Neural cell (in vitro differentiated cells): ENCODE results near the gene SYT6. TPM values are rescaled to one million over a fixed set of nuclear protein-coding genes. Genes with fewer than 3 reads are reported as not detected.

Experiments
- H2AFZ ChIP-seq: fragments of 200-600, 300-800 bp; sonication (generic), shearing (Covaris generic); 2 replicates; pipeline ENCODE4 v1.6.0; 2014; ENCODE audit warnings: low read depth, mild to moderate bottlenecking, antibody characterized with exemption, low read length, moderate library complexity
- H3F3A ChIP-seq: fragments of 200-600 bp; shearing (Covaris generic); 2 replicates; pipeline ENCODE4 v1.6.1; 2016; ENCODE audit warnings: mild to moderate bottlenecking, moderate library complexity, mixed read lengths, antibody characterized with exemption, low read length; ENCODE audit not compliant: insufficient read depth, poor library complexity, severe bottlenecking
- H3K27ac ChIP-seq: fragments of 200-600, 300-800 bp; sonication (generic), shearing (Covaris generic); 2 replicates; pipeline ENCODE4 v1.5.1; 2014; ENCODE audit warnings: mild to moderate bottlenecking, low read length, moderate library complexity
- H3K27me3 ChIP-seq: fragments of 300-800, 200-600 bp; sonication (generic), shearing (Covaris generic); 2 replicates; pipeline ENCODE4 v1.6.0; 2014; ENCODE audit warnings: mild to moderate bottlenecking, low read depth, low read length, moderate library complexity; ENCODE audit not compliant: insufficient read depth
- H3K36me3 ChIP-seq: fragments of 300-800, 200-600 bp; sonication (generic), shearing (Covaris generic); 2 replicates; pipeline ENCODE4 v1.5.1; 2014; ENCODE audit warnings: mild to moderate bottlenecking, antibody characterized with exemption, low read length, moderate library complexity; ENCODE audit not compliant: insufficient read depth
- H3K4me2 ChIP-seq: fragments of 300-800, 200-600 bp; sonication (generic), shearing (Covaris generic); 2 replicates; pipeline ENCODE4 v1.6.0; 2014; ENCODE audit warnings: mild to moderate bottlenecking, low read length
- H3K4me3 ChIP-seq: fragments of 300-800, 200-600 bp; sonication (generic), shearing (Covaris generic); 2 replicates; pipeline ENCODE4 v1.5.1; 2014; ENCODE audit warnings: mild to moderate bottlenecking, low read length, moderate library complexity
- H3K79me2 ChIP-seq: fragments of 200-600 bp; shearing (Covaris generic); replicated peaks from 2 replicates; pipeline ENCODE4 v1.6.0; 2014; ENCODE audit warnings: mild to moderate bottlenecking, low read length, moderate library complexity; ENCODE audit not compliant: insufficient read depth
- H3K9ac ChIP-seq: fragments of 300-800, 200-600 bp; sonication (generic), shearing (Covaris generic); 2 replicates; pipeline ENCODE4 v1.6.1; 2016; ENCODE audit warnings: mild to moderate bottlenecking, low read length, mixed read lengths
- H3K9me2 ChIP-seq: fragments of 200-600 bp; shearing (Covaris generic); 2 replicates; pipeline ENCODE4 v1.6.1; 2016; ENCODE audit warnings: mild to moderate bottlenecking, low read length, mixed read lengths; ENCODE audit not compliant: insufficient read depth
- H3K9me3 ChIP-seq: fragments of 200-600, 300-800 bp; sonication (generic), shearing (Covaris generic); 2 replicates; pipeline ENCODE4 v1.6.1; 2016; ENCODE audit warnings: mild to moderate bottlenecking, mixed run types, low read length, moderate library complexity, mixed read lengths
- H4K20me1 ChIP-seq: fragments of 200-600 bp; shearing (Covaris generic); 2 replicates; pipeline ENCODE4 v1.6.1; 2016; ENCODE audit warnings: mild to moderate bottlenecking, mixed run types; ENCODE audit not compliant: insufficient read depth
- EP300 ChIP-seq: fragments of 450-650 bp; conservative IDR thresholded peaks from 2 replicates; pipeline ENCODE4 v1.6.1; 2014; ENCODE audit warnings: antibody characterized with exemption, mild to moderate bottlenecking, moderate library complexity; ENCODE audit not compliant: poor library complexity, severe bottlenecking
- EZH2 ChIP-seq: fragments of 200-600, 300-800 bp; shearing (Covaris generic), sonication (generic); IDR thresholded peaks from 2 replicates; pipeline ENCODE4 v1.6.1; 2014; ENCODE audit warnings: antibody characterized with exemption, low read length, borderline replicate concordance, mild to moderate bottlenecking; ENCODE audit not compliant: insufficient read depth, poor library complexity, severe bottlenecking
- MXI1 ChIP-seq: fragments of 450-650 bp; conservative IDR thresholded peaks from 2 replicates; pipeline ENCODE4 v1.6.1; 2014; ENCODE audit warnings: antibody characterized with exemption, mild to moderate bottlenecking; ENCODE audit not compliant: poor library complexity, severe bottlenecking
- POLR2AphosphoS5 ChIP-seq: IDR thresholded peaks from 2 replicates; pipeline ENCODE4 v1.6.1; 2012
- RAD21 ChIP-seq: fragments of 450-650 bp; conservative IDR thresholded peaks from 2 replicates; pipeline ENCODE4 v1.6.1; 2014; ENCODE audit warnings: antibody characterized with exemption, mild to moderate bottlenecking, moderate library complexity
- SMC3 ChIP-seq: fragments of 450-650 bp; conservative IDR thresholded peaks from 2 replicates; pipeline ENCODE4 v1.6.1; 2014; ENCODE audit warnings: antibody characterized with exemption, mild to moderate bottlenecking, moderate library complexity; ENCODE audit not compliant: poor library complexity
- TAF1 ChIP-seq: IDR thresholded peaks from 2 replicates; pipeline ENCODE4 v1.6.1; 2012; ENCODE audit warnings: low read depth
- polyA plus RNA-seq: library from polyadenylated mRNA; depleted of rRNA; stranded (reverse); fragments of >200 nt; gene quantifications from 2 replicates; pipeline ENCODE4 v1.2.3, GENCODE V29; 2014
- TF ChIP-seq, protein P1 (sequence below): IDR thresholded peaks from 2 replicates; pipeline ENCODE4 v1.6.1; 2012; ENCODE audit warnings: borderline replicate concordance
- TF ChIP-seq, protein P2 (sequence below): fragments of 450-650 bp; IDR thresholded peaks from 2 replicates; pipeline ENCODE4 v1.5.1; 2014; ENCODE audit warnings: antibody characterized with exemption, mild to moderate bottlenecking, moderate library complexity; ENCODE audit not compliant: poor library complexity, severe bottlenecking

Gene SYT6
- polyA plus RNA-seq, 1 donor from 2014 or later, result 8.1 TPM

DNA sequence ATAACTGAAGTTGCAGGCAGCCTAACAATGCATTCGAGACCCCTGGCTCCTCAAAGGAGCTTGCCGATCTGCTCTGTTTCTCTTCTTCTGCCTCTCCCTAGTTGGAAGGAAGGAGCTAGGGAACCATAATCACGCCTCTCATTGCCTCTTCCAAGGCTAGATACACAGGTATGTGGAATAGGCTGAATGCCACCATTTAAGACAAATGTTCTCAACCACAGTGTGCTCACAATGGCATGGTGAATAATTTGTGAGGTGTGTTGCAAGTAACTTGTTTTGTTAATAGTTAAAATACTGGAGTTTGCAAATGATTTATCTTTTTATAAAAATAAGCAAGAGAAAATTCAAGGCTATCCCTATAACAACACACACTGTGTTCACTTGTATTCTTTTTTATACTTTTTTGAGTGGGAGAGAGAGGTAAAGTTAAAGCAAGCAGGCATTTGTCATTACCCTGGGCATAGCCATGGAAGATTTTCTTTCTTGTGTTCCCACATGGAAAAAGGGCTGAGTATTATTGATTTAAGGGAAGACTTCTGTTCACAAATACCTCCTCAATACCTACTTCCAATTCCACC, 45.4 kb upstream of the SYT6 start:
- no peak overlapping the region for H3K27ac ChIP-seq
- no peaks in the 10 kb centered on the region for H3K79me2 ChIP-seq
- no peaks in the 10 kb centered on the region for H3F3A ChIP-seq
- H2AFZ ChIP-seq, result no peak overlapping the region
- H3K4me2 ChIP-seq, result no peak overlapping the region
- TF ChIP-seq SMC3 (no peak), EP300 (no peak), MXI1 (no peak), POLR2AphosphoS5 (no peak), RAD21 (no peak), TAF1 (no peak), EZH2 (no peak)
- TF ChIP-seq, protein P1, sequence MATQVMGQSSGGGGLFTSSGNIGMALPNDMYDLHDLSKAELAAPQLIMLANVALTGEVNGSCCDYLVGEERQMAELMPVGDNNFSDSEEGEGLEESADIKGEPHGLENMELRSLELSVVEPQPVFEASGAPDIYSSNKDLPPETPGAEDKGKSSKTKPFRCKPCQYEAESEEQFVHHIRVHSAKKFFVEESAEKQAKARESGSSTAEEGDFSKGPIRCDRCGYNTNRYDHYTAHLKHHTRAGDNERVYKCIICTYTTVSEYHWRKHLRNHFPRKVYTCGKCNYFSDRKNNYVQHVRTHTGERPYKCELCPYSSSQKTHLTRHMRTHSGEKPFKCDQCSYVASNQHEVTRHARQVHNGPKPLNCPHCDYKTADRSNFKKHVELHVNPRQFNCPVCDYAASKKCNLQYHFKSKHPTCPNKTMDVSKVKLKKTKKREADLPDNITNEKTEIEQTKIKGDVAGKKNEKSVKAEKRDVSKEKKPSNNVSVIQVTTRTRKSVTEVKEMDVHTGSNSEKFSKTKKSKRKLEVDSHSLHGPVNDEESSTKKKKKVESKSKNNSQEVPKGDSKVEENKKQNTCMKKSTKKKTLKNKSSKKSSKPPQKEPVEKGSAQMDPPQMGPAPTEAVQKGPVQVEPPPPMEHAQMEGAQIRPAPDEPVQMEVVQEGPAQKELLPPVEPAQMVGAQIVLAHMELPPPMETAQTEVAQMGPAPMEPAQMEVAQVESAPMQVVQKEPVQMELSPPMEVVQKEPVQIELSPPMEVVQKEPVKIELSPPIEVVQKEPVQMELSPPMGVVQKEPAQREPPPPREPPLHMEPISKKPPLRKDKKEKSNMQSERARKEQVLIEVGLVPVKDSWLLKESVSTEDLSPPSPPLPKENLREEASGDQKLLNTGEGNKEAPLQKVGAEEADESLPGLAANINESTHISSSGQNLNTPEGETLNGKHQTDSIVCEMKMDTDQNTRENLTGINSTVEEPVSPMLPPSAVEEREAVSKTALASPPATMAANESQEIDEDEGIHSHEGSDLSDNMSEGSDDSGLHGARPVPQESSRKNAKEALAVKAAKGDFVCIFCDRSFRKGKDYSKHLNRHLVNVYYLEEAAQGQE, result no peak
- TF ChIP-seq, protein P2, sequence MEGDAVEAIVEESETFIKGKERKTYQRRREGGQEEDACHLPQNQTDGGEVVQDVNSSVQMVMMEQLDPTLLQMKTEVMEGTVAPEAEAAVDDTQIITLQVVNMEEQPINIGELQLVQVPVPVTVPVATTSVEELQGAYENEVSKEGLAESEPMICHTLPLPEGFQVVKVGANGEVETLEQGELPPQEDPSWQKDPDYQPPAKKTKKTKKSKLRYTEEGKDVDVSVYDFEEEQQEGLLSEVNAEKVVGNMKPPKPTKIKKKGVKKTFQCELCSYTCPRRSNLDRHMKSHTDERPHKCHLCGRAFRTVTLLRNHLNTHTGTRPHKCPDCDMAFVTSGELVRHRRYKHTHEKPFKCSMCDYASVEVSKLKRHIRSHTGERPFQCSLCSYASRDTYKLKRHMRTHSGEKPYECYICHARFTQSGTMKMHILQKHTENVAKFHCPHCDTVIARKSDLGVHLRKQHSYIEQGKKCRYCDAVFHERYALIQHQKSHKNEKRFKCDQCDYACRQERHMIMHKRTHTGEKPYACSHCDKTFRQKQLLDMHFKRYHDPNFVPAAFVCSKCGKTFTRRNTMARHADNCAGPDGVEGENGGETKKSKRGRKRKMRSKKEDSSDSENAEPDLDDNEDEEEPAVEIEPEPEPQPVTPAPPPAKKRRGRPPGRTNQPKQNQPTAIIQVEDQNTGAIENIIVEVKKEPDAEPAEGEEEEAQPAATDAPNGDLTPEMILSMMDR, result no peak
- no peaks in the 10 kb centered on the region for H3K9me2 ChIP-seq
- H3K9me3 ChIP-seq, result no peaks in the 10 kb centered on the region
- H4K20me1 ChIP-seq, result no peaks in the 10 kb centered on the region
- no peak overlapping the region for H3K4me3 ChIP-seq
- H3K36me3 ChIP-seq, result no peaks in the 10 kb centered on the region
- H3K9ac ChIP-seq, result no peak overlapping the region
- H3K27me3 ChIP-seq, result no peaks in the 10 kb centered on the region

DNA sequence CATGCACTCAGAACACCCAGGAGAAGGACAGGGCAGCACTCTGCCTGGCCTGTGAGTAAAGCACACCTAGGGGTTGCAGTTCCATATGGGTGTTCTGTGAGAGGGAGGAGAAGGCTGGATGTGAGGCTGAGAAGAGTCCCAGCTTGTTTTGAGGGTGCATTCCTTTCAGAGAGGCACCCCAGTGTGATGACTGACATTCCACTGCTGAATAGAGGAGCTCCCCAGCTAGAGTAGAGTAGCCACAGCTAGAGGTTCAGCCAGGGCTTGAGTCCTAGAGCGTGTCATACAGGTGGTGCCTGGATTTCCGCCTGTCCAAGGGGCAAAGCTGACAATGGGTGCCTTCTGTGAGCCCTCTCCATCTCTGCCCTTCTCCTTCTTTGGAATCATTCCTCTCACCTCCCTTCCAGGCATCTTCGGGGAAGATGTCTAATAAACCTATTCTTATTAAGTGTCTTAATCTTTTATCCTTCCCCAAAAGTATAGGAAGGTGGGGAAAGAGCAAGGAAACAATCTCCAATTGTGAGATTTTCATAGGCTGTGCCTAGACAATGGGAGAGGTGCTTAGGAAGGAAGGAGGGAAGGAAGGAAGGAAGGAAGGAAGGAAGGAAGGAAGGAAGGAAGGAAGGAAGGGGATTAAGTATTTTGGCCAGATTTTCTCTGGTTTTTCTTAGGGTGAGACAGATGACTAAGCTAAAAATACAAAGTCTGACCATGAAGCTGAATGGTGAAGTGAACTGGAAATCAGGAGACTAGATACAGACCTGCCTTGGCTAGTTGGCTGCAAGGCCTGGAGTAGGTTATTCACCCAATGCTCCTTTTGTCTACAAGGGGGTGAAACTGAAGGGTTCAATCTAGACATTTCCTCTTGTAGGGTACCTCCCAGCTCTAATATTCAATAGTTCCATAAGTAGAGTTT, 43.6 kb upstream of the SYT6 start:
- no peak overlapping the region for H3K4me2 ChIP-seq
- H3K27ac ChIP-seq, result no peak overlapping the region
- no peak overlapping the region for H3K4me3 ChIP-seq
- H2AFZ ChIP-seq, result no peak overlapping the region
- no peaks in the 10 kb centered on the region for H3K79me2 ChIP-seq
- no peaks in the 10 kb centered on the region for H3K9me2 ChIP-seq
- no peak overlapping the region for H3K9ac ChIP-seq
- no peak for TF ChIP-seq EZH2
- TF ChIP-seq, protein P2, result no peak
- TF ChIP-seq, protein P1, result no peak
- TF ChIP-seq EP300, result no peak
- no peak for TF ChIP-seq POLR2AphosphoS5
- no peak for TF ChIP-seq SMC3
- TF ChIP-seq MXI1, result no peak
- TF ChIP-seq TAF1, result no peak
- no peak for TF ChIP-seq RAD21
- H3K27me3 ChIP-seq, result no peaks in the 10 kb centered on the region
- no peaks in the 10 kb centered on the region for H4K20me1 ChIP-seq
- H3K36me3 ChIP-seq, result no peaks in the 10 kb centered on the region
- no peaks in the 10 kb centered on the region for H3K9me3 ChIP-seq
- H3F3A ChIP-seq, result no peaks in the 10 kb centered on the region
